ENCODE data around the gene PDE9A.

Gene PDE9A

DNA sequence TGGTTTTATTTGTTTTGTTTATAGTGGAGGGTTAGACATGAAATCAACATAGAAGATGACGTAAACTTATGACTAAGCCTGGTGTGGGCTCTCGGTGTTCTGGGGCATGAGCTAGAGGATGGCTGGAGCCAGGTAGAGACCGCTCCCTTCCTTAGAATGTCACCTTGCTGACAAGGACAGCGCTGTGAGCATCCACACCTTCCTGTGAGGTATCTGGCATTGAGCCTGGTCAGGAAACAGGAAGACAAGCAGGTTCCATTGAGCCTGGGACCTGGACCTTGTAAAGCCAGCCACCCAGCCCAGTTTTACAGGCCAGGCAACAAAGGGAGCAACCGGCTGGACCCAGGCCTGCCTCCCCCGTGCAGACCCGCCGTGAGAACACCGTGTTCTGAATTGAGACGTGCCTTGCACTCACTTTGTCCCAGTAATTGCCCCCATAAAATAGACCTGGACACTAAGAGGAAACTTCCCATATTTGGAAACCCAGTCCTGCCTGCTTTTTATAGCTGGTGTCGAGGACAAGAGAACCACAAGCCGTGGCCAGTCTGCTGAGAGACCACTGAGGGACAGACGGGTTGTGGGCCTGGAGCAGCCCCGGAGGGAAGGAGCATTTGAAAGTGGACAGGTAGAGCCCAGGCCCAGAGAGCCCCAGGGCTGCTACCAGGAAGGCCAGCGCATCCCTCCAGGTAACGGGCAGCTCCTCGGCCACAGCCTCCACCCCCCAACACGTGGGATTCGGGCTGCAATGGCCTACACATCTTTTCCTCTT is 78.0 kb downstream of the PDE9A start:
- no peak overlapping the region for H3K27ac ChIP-seq (ENCODE audit: low read depth, low read length)
- peaks cover 17 to 25% of the 10 kb centered on the region in 2 donors for H3K4me1 ChIP-seq (ENCODE audit: control insufficient read depth in 1 of 2, insufficient read depth in 2 of 2, low read length in 2 of 2)
- H3K27me3 ChIP-seq (ENCODE audit: control insufficient read depth in 1 of 2, insufficient read depth in 2 of 2, low read length in 2 of 2): no peaks in the 10 kb centered on the region
- no peak overlapping the region for H3K4me3 ChIP-seq (ENCODE audit: low read depth in 1 of 2, low read length in 2 of 2)
- H3K9ac ChIP-seq (ENCODE audit: low read depth in 1 of 2, low read length in 2 of 2): no peak overlapping the region
- no peaks in the 10 kb centered on the region for H3K36me3 ChIP-seq (ENCODE audit: control insufficient read depth in 1 of 2, insufficient read depth in 2 of 2, low read length in 2 of 2)
- H3K9me3 ChIP-seq (ENCODE audit: control insufficient read depth in 1 of 2, low read length in 2 of 2): no peaks in the 10 kb centered on the region

DNA sequence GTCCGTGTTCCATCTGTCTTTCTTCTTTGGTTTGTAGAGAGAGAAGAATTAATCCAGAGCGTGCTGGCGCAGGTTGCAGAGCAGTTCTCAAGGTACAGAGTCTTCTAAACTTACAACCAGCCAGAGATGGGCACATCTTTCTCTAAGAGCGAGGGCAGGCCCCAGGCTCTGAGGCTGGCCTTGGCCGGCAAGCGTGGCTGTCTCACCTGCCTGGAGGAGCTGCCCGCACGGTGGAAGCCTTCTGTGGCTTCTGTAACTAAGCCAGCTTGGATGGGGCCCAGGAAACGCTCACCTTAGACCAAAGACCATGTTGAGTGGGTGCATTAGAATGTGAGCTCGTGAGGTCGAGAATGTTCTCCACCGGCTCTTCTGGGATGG is 78.6 kb downstream of the PDE9A start:
- no peak overlapping the region for H3K4me3 ChIP-seq (ENCODE audit: low read depth in 1 of 2, low read length in 2 of 2)
- H3K27ac ChIP-seq (ENCODE audit: low read depth, low read length): no peak overlapping the region
- H3K4me1 ChIP-seq (ENCODE audit: control insufficient read depth in 1 of 2, insufficient read depth in 2 of 2, low read length in 2 of 2): peaks cover 19 to 25% of the 10 kb centered on the region in 2 donors
- H3K27me3 ChIP-seq (ENCODE audit: control insufficient read depth in 1 of 2, insufficient read depth in 2 of 2, low read length in 2 of 2): no peaks in the 10 kb centered on the region
- H3K36me3 ChIP-seq (ENCODE audit: control insufficient read depth in 1 of 2, insufficient read depth in 2 of 2, low read length in 2 of 2): no peaks in the 10 kb centered on the region
- H3K9me3 ChIP-seq (ENCODE audit: control insufficient read depth in 1 of 2, low read length in 2 of 2): no peaks in the 10 kb centered on the region
- no peak overlapping the region for H3K9ac ChIP-seq (ENCODE audit: low read depth in 1 of 2, low read length in 2 of 2)

- Histone ChIP-seq H3K4me1 (ENCODE audit: control insufficient read depth in 1 of 2, insufficient read depth in 2 of 2, low read length in 2 of 2) (peaks cover 26 to 27% of the 10 kb centered on the region in 2 donors), H3K36me3 (ENCODE audit: control insufficient read depth in 1 of 2, insufficient read depth in 2 of 2, low read length in 2 of 2) (no peaks in the 10 kb centered on the region), H3K27me3 (ENCODE audit: control insufficient read depth in 1 of 2, insufficient read depth in 2 of 2, low read length in 2 of 2) (no peaks in the 10 kb centered on the region), H3K27ac (ENCODE audit: low read depth, low read length) (no peak overlapping the region), H3K9me3 (ENCODE audit: control insufficient read depth in 1 of 2, low read length in 2 of 2) (no peaks in the 10 kb centered on the region), H3K4me3 (ENCODE audit: low read depth in 1 of 2, low read length in 2 of 2) (no peak overlapping the region), H3K9ac (ENCODE audit: low read depth in 1 of 2, low read length in 2 of 2) (peak overlapping the region in 1 of 2 donors; percentile 18)
Measured at GRCh38 chr21:42733037-42733627, 79.7 kb downstream of the PDE9A start.

DNA sequence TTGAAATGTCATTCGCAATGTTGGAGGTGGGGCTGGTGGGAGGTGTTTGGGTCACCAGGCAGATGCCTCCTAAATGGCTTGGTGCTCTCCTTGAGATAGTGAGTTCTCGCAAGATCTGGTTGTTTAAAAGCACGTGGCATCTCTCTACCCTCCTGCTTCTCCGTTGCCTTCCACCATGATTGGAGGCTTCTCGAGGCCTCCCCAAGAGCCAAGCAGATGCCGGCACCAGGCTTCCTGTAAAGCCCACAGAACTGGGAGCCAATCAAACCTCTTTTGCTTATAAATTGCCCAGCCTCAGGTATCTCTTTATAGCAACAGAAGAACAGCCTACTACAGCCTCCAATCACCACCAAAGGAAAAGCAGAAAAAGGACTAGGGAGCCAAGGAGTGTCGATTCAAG is 80.5 kb downstream of the PDE9A start:
- Histone ChIP-seq H3K9me3 (ENCODE audit: control insufficient read depth in 1 of 2, low read length in 2 of 2) (no peaks in the 10 kb centered on the region), H3K4me1 (ENCODE audit: control insufficient read depth in 1 of 2, insufficient read depth in 2 of 2, low read length in 2 of 2) (peaks cover 32 to 33% of the 10 kb centered on the region in 2 donors), H3K4me3 (ENCODE audit: low read depth in 1 of 2, low read length in 2 of 2) (no peak overlapping the region), H3K36me3 (ENCODE audit: control insufficient read depth in 1 of 2, insufficient read depth in 2 of 2, low read length in 2 of 2) (no peaks in the 10 kb centered on the region), H3K27me3 (ENCODE audit: control insufficient read depth in 1 of 2, insufficient read depth in 2 of 2, low read length in 2 of 2) (no peaks in the 10 kb centered on the region), H3K9ac (ENCODE audit: low read depth in 1 of 2, low read length in 2 of 2) (no peak overlapping the region), H3K27ac (ENCODE audit: low read depth, low read length) (no peak overlapping the region)

- Histone ChIP-seq H3K4me3 (ENCODE audit: low read depth in 1 of 2, low read length in 2 of 2) (no peak overlapping the region), H3K9ac (ENCODE audit: low read depth in 1 of 2, low read length in 2 of 2) (no peak overlapping the region), H3K36me3 (ENCODE audit: control insufficient read depth in 1 of 2, insufficient read depth in 2 of 2, low read length in 2 of 2) (no peaks in the 10 kb centered on the region), H3K9me3 (ENCODE audit: control insufficient read depth in 1 of 2, low read length in 2 of 2) (no peaks in the 10 kb centered on the region), H3K27me3 (ENCODE audit: control insufficient read depth in 1 of 2, insufficient read depth in 2 of 2, low read length in 2 of 2) (no peaks in the 10 kb centered on the region), H3K4me1 (ENCODE audit: control insufficient read depth in 1 of 2, insufficient read depth in 2 of 2, low read length in 2 of 2) (peaks cover 32 to 33% of the 10 kb centered on the region in 2 donors), H3K27ac (ENCODE audit: low read depth, low read length) (no peak overlapping the region)
Measured at GRCh38 chr21:42734323-42734971, 81.0 kb downstream of the PDE9A start.

DNA sequence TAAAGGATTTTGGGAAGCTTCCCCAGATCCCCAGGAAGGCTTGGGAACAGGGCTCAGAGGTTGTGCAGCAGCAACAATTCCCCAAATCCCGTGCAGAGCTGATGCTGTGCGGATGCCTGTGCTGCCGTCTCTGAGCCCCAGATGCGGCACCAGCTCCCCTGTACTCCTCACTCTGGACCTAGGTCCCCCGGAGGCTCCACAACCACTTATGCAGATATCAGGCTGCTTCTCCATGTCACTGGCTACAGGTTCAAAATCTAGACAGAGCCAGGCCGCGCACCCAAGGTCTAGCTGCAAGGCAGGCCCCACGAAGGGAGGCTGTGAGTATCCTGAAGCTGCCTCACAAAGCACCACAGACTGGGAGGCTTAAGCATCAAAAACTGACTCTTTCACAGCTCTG is 81.6 kb downstream of the PDE9A start:
- H3K9me3 ChIP-seq (ENCODE audit: control insufficient read depth in 1 of 2, low read length in 2 of 2): no peaks in the 10 kb centered on the region
- no peaks in the 10 kb centered on the region for H3K36me3 ChIP-seq (ENCODE audit: control insufficient read depth in 1 of 2, insufficient read depth in 2 of 2, low read length in 2 of 2)
- H3K9ac ChIP-seq (ENCODE audit: low read depth in 1 of 2, low read length in 2 of 2): no peak overlapping the region
- no peaks in the 10 kb centered on the region for H3K27me3 ChIP-seq (ENCODE audit: control insufficient read depth in 1 of 2, insufficient read depth in 2 of 2, low read length in 2 of 2)
- H3K4me1 ChIP-seq (ENCODE audit: control insufficient read depth in 1 of 2, insufficient read depth in 2 of 2, low read length in 2 of 2): peaks cover 32 to 33% of the 10 kb centered on the region in 2 donors
- H3K27ac ChIP-seq (ENCODE audit: low read depth, low read length): no peak overlapping the region
- no peak overlapping the region for H3K4me3 ChIP-seq (ENCODE audit: low read depth in 1 of 2, low read length in 2 of 2)

DNA sequence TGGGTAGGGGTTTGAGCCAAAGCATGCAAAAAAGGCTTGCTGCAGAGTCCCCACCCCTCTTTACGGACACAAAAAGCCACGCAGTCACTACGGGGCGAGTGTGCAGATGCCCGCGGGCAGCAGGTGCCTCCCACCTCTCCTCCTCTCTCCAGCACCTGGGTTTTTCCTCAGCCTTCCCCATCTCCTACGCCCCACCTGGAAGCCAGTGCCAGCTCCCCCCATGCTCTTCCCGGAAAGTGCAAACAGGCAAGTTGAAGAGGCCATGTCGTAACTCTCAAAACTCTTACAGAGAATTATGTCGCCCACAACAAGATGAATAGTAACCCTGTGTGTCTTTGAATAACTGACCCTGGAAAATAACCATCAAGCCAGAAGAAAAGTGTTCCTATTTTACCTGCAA is 82.5 kb downstream of the PDE9A start:
- H3K9ac ChIP-seq (ENCODE audit: low read depth in 1 of 2, low read length in 2 of 2): no peak overlapping the region
- H3K9me3 ChIP-seq (ENCODE audit: control insufficient read depth in 1 of 2, low read length in 2 of 2): no peaks in the 10 kb centered on the region
- no peak overlapping the region for H3K27ac ChIP-seq (ENCODE audit: low read depth, low read length)
- peaks cover 32 to 33% of the 10 kb centered on the region in 2 donors for H3K4me1 ChIP-seq (ENCODE audit: control insufficient read depth in 1 of 2, insufficient read depth in 2 of 2, low read length in 2 of 2)
- H3K27me3 ChIP-seq (ENCODE audit: control insufficient read depth in 1 of 2, insufficient read depth in 2 of 2, low read length in 2 of 2): no peaks in the 10 kb centered on the region
- H3K4me3 ChIP-seq (ENCODE audit: low read depth in 1 of 2, low read length in 2 of 2): no peak overlapping the region
- H3K36me3 ChIP-seq (ENCODE audit: control insufficient read depth in 1 of 2, insufficient read depth in 2 of 2, low read length in 2 of 2): no peaks in the 10 kb centered on the region

- Histone ChIP-seq H3K4me3 (ENCODE audit: low read depth in 1 of 2, low read length in 2 of 2) (no peak overlapping the region), H3K4me1 (ENCODE audit: control insufficient read depth in 1 of 2, insufficient read depth in 2 of 2, low read length in 2 of 2) (peaks cover 26 to 33% of the 10 kb centered on the region in 2 donors), H3K9me3 (ENCODE audit: control insufficient read depth in 1 of 2, low read length in 2 of 2) (no peaks in the 10 kb centered on the region), H3K9ac (ENCODE audit: low read depth in 1 of 2, low read length in 2 of 2) (no peak overlapping the region), H3K27me3 (ENCODE audit: control insufficient read depth in 1 of 2, insufficient read depth in 2 of 2, low read length in 2 of 2) (no peaks in the 10 kb centered on the region), H3K36me3 (ENCODE audit: control insufficient read depth in 1 of 2, insufficient read depth in 2 of 2, low read length in 2 of 2) (no peaks in the 10 kb centered on the region), H3K27ac (ENCODE audit: low read depth, low read length) (no peak overlapping the region)
Measured at GRCh38 chr21:42736646-42737350, 83.4 kb downstream of the PDE9A start.

GRCh38 chr21:42737951-42738590 is 84.7 kb downstream of the PDE9A start:
- peaks cover 23 to 30% of the 10 kb centered on the region in 2 donors for H3K4me1 ChIP-seq (ENCODE audit: control insufficient read depth in 1 of 2, insufficient read depth in 2 of 2, low read length in 2 of 2)
- H3K9ac ChIP-seq (ENCODE audit: low read depth in 1 of 2, low read length in 2 of 2): peak overlapping the region in 1 of 2 donors; percentile 35

More at GRCh38 chr21:42737951-42738590, 84.7 kb downstream of the PDE9A start:
- Histone ChIP-seq H3K27me3 (ENCODE audit: control insufficient read depth in 1 of 2, insufficient read depth in 2 of 2, low read length in 2 of 2) (no peaks in the 10 kb centered on the region), H3K36me3 (ENCODE audit: control insufficient read depth in 1 of 2, insufficient read depth in 2 of 2, low read length in 2 of 2) (no peaks in the 10 kb centered on the region), H3K9me3 (ENCODE audit: control insufficient read depth in 1 of 2, low read length in 2 of 2) (no peaks in the 10 kb centered on the region), H3K4me3 (ENCODE audit: low read depth in 1 of 2, low read length in 2 of 2) (no peak overlapping the region), H3K27ac (ENCODE audit: low read depth, low read length) (peak overlapping the region; percentile 67)
